CD14-positive monocyte (primary cell): ENCODE measurements around the gene SOWAHB. TPM values are rescaled to one million over a fixed set of nuclear protein-coding genes. Genes with fewer than 3 reads are reported as not detected.

Source experiments
- DNase-seq, 3 donors: peaks; one replicate each; pipeline ENCODE4 v3.0.0-alpha.2; 2011 to 2022
- H2AFZ ChIP-seq: 2 replicates; pipeline ENCODE4 v1.6.0; 2012; ENCODE audit warnings: mild to moderate bottlenecking, low read depth, low read length, inconsistent platforms; ENCODE audit not compliant: insufficient read depth, poor library complexity, severe bottlenecking
- H3K27ac ChIP-seq, 2 donors: 1 replicate in 1 of 2; 2 replicates in 1 of 2; pipeline ENCODE4 v1.5.1; 2012 to 2013; ENCODE audit warnings: low read length in 2 of 2, control low read depth in 1 of 2, inconsistent platforms in 1 of 2, low read depth in 1 of 2, mild to moderate bottlenecking in 1 of 2
- H3K27me3 ChIP-seq, 2 donors: one replicate each; pipeline versions ENCODE4 v1.6.0 to v1.6.1; 2011 to 2013; ENCODE audit warnings: low read length in 2 of 2; ENCODE audit not compliant: control insufficient read depth in 2 of 2, insufficient read depth in 2 of 2
- H3K36me3 ChIP-seq, 2 donors: replicated peaks in 1 of 2; 1 replicate in 1 of 2; 2 replicates in 1 of 2; pipeline versions ENCODE4 v1.5.1 to v1.6.1; 2012 to 2013; ENCODE audit warnings: low read length in 2 of 2, control low read depth in 1 of 2, inconsistent platforms in 1 of 2, mild to moderate bottlenecking in 1 of 2; ENCODE audit not compliant: insufficient read depth in 2 of 2, control insufficient read depth in 1 of 2
- H3K4me1 ChIP-seq, 2 donors: 1 replicate in 1 of 2; 2 replicates in 1 of 2; pipeline versions ENCODE4 v1.5.1 to v1.6.1; 2012 to 2013; ENCODE audit warnings: low read length in 2 of 2, control low read depth in 1 of 2, inconsistent platforms in 1 of 2, mild to moderate bottlenecking in 1 of 2, moderate library complexity in 1 of 2; ENCODE audit not compliant: insufficient read depth in 2 of 2, control insufficient read depth in 1 of 2
- H3K4me2 ChIP-seq: replicated peaks from 2 replicates; pipeline ENCODE3; 2012; ENCODE audit warnings: low read length, moderate library complexity, mild to moderate bottlenecking; ENCODE audit not compliant: poor library complexity, severe bottlenecking; ENCODE audit errors: extremely low read depth
- H3K4me3 ChIP-seq, 3 experiments: fragments of 200-600 bp in 1 of 3; sonication (generic) in 1 of 3; replicated peaks in 1 of 3; 1 replicate in 2 of 3; 2 replicates in 1 of 3; pipeline ENCODE4 v1.5.1; 2011 to 2013; ENCODE audit warnings: low read length in 3 of 3, mild to moderate bottlenecking in 3 of 3, control low read depth in 2 of 3, low read depth in 2 of 3, inconsistent platforms in 1 of 3, moderate library complexity in 1 of 3
- H3K79me2 ChIP-seq: 2 replicates; pipeline ENCODE4 v1.6.0; 2012; ENCODE audit warnings: mild to moderate bottlenecking, control low read depth, inconsistent platforms, low read length, moderate library complexity; ENCODE audit not compliant: insufficient read depth
- H3K9ac ChIP-seq: 2 replicates; pipeline ENCODE4 v1.6.0; 2017; ENCODE audit warnings: low read length, mild to moderate bottlenecking; ENCODE audit not compliant: insufficient read depth, poor library complexity, severe bottlenecking
- H3K9me3 ChIP-seq, 2 donors: replicated peaks in 1 of 2; 1 replicate in 1 of 2; 2 replicates in 1 of 2; pipeline versions ENCODE4 v1.5.1 to v1.6.1; 2012 to 2013; ENCODE audit warnings: low read length in 2 of 2, control low read depth in 1 of 2; ENCODE audit not compliant: control insufficient read depth in 1 of 2, insufficient read depth in 1 of 2
- H4K20me1 ChIP-seq: 2 replicates; pipeline ENCODE4 v1.6.0; 2012; ENCODE audit warnings: mild to moderate bottlenecking, low read length, control low read depth, moderate library complexity; ENCODE audit not compliant: insufficient read depth
- H3K27ac Mint-ChIP-seq, 7 donors: one replicate each; pipeline ENCODE4 v1.8.0; 2020; ENCODE audit warnings: mild to moderate bottlenecking in 7 of 7, mixed read lengths in 7 of 7, moderate library complexity in 6 of 7, inconsistent platforms in 2 of 7
- H3K27me3 Mint-ChIP-seq, 3 donors: one replicate each; pipeline ENCODE4 v1.8.0; 2021 to 2022; ENCODE audit warnings: low read depth in 3 of 3, mild to moderate bottlenecking in 3 of 3, mixed read lengths in 3 of 3, moderate library complexity in 3 of 3, inconsistent platforms in 1 of 3
- H3K36me3 Mint-ChIP-seq, 2 donors: one replicate each; pipeline ENCODE4 v1.8.0; 2020; ENCODE audit warnings: mixed read lengths in 2 of 2, inconsistent platforms in 1 of 2, mild to moderate bottlenecking in 1 of 2
- H3K4me1 Mint-ChIP-seq: one replicate; pipeline ENCODE4 v1.8.0; 2020; ENCODE audit warnings: mild to moderate bottlenecking, mixed read lengths
- H3K4me3 Mint-ChIP-seq, 2 donors: one replicate each; pipeline ENCODE4 v1.8.0; 2020; ENCODE audit warnings: mild to moderate bottlenecking in 2 of 2, mixed read lengths in 2 of 2, moderate library complexity in 1 of 2
- H3K9me3 Mint-ChIP-seq, 7 donors: one replicate each; pipeline ENCODE4 v1.8.0; 2020 to 2022; ENCODE audit warnings: mixed read lengths in 7 of 7, mild to moderate bottlenecking in 6 of 7, moderate library complexity in 6 of 7, inconsistent platforms in 2 of 7
- WGBS: methylation state at CpG from one replicate; pipeline ENCODE4 v1.1.5; 2013; ENCODE audit warnings: missing lambda C conversion rate; ENCODE audit not compliant: insufficient coverage; 5-methylcytosine and 5-hydroxymethylcytosine counted together
- intact Hi-C, 2 donors: fragments of 100-400 bp; cut with micrococcal nuclease; formaldehyde crosslinking; loops; one replicate each; pipeline versions ENCODE4 v1.15.0 to v1.15.1; 2023
- polyA minus RNA-seq: library from RNA; depleted of rRNA, polyadenylated mRNA; stranded (reverse); fragments of >200 nt; gene quantifications from 2 replicates; pipeline ENCODE4 v1.2.3, GENCODE V29; 2012
- polyA plus RNA-seq, 3 donors: library from polyadenylated mRNA; depleted of rRNA in 1 of 3; unstranded in 2 of 3; stranded (reverse) in 1 of 3; fragments of 300-500 nt in 2 of 3; fragments of >200 nt in 1 of 3; fragmentation: Illumina TruSeq in 2 of 3; gene quantifications; 1 replicate in 2 of 3; 2 replicates in 1 of 3; pipeline ENCODE4 v1.2.3, GENCODE V29; 2012 to 2021
- total RNA-seq, 12 experiments: library from RNA in 1 of 12; stranded (reverse) in 1 of 12; fragments of 120-200 nt in 1 of 12; gene quantifications; one replicate each; pipeline ENCODE4 v1.2.4 and lab custom pipeline; 2013 to 2026; ENCODE audit warnings: mixed read lengths in 6 of 12, inconsistent platforms in 1 of 12
- TF ChIP-seq, protein P1 (sequence below): fragments of 200-600 bp; IDR thresholded peaks from one replicate; pipeline ENCODE4 v1.8.0; 2022; ENCODE audit warnings: antibody characterized with exemption, mild to moderate bottlenecking

Gene SOWAHB, protein sequence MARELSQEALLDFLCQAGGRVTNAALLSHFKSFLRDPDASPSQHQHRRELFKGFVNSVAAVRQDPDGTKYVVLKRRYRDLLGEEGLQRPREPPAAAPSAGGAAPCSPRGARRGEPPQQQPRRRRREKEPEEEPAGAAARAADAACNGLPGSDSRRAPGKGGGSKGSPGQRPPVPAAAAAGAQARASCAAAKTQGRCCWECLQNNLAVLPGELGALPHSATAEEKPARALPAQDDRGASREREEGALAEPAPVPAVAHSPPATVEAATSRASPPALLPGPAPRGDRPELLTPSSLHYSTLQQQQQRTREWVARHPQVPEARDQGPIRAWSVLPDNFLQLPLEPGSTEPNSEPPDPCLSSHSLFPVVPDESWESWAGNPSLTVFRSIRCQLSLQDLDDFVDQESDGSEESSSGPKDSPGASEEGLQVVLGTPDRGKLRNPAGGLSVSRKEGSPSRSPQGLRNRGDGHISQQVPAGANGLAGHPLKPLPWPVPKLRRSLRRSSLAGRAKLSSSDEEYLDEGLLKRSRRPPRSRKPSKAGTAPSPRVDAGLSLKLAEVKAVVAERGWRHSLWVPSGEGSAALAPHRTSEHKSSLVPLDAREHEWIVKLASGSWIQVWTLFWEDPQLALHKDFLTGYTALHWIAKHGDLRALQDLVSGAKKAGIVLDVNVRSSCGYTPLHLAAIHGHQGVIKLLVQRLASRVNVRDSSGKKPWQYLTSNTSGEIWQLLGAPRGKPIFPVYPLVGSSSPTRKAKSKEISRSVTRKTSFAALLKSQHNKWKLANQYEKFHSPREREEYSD
- not detected for total RNA-seq (2013)
- polyA plus RNA-seq (not detected), polyA minus RNA-seq (under 0.01 TPM in 1 of 2 replicates, not detected in the other), total RNA-seq (lab: John Stamatoyannopoulos, UW) (0 to 0.92 (median 0) reads per million in 11 experiments)

DNA sequence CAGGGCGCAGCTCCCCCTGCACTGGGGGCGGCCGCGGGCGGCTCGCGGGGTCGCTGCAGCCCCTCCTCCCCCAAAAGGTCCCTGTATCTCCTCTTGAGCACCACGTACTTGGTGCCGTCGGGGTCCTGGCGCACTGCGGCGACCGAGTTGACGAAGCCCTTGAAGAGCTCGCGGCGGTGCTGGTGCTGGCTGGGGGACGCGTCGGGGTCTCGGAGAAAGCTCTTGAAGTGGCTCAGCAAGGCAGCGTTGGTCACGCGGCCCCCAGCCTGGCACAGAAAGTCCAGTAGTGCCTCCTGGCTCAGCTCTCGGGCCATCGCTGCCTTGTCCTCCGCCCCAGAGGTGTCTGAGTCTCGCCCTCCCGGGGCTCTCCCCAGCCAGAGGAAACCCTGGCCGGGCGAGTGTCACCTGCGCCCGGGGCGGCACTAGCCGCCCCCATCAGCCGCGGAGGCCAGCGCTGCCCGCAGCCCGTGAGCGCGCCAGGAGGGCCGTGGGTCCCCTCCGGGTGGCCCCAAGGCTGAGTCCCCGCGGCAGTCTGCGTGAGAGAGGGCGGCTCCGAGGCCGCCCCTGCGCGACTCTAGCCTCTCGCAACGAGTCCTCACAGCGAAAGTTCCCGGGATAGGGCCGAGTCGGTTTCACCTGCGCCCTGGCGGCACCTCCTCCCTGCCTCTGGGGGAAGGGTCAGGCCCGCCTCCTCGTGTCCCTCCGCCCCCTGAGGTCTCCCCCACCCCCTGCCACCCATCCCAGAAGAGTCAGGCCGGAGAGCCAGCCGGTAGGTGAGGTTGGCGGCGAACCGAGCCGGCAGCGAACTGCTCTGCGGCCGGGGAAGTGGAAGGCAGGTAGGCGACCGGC is at the start of gene SOWAHB:
TSS of gene SOWAHB (minus strand) at position 609 of the 849 bp plus-strand sequence. CDS start at position 314, 295 bp downstream.
- TF ChIP-seq, protein P1, sequence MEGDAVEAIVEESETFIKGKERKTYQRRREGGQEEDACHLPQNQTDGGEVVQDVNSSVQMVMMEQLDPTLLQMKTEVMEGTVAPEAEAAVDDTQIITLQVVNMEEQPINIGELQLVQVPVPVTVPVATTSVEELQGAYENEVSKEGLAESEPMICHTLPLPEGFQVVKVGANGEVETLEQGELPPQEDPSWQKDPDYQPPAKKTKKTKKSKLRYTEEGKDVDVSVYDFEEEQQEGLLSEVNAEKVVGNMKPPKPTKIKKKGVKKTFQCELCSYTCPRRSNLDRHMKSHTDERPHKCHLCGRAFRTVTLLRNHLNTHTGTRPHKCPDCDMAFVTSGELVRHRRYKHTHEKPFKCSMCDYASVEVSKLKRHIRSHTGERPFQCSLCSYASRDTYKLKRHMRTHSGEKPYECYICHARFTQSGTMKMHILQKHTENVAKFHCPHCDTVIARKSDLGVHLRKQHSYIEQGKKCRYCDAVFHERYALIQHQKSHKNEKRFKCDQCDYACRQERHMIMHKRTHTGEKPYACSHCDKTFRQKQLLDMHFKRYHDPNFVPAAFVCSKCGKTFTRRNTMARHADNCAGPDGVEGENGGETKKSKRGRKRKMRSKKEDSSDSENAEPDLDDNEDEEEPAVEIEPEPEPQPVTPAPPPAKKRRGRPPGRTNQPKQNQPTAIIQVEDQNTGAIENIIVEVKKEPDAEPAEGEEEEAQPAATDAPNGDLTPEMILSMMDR: no peak
- H4K20me1 ChIP-seq: no peaks in the 10 kb centered on the region
- H2AFZ ChIP-seq: peak within 1 kb of the TSS; percentile 53
- DNase-seq: no peak
- peak within 1 kb of the TSS; percentile 30 for H3K4me2 ChIP-seq
- H3K9me3 Mint-ChIP-seq: peaks cover 0 to 8% (median 3%) of the 10 kb centered on the region in 7 donors
- intact Hi-C loops: no loop called here
- H3K9me3 ChIP-seq: peaks cover 0 to 12% of the 10 kb centered on the region in 2 donors
- H3K4me1 ChIP-seq: peaks cover 0 to 6% of the 10 kb centered on the region in 2 donors
- peaks cover 53 to 71% of the 10 kb centered on the region in 2 donors for H3K27me3 ChIP-seq
- H3K9ac ChIP-seq: no peak within 1 kb of the TSS
- H3K36me3 Mint-ChIP-seq: no peaks in the 10 kb centered on the region
- no peak within 1 kb of the TSS for H3K27ac ChIP-seq
- peaks cover 57 to 71% (median 62%) of the 10 kb centered on the region in 3 donors for H3K27me3 Mint-ChIP-seq
- H3K36me3 ChIP-seq: no peaks in the 10 kb centered on the region
- WGBS: 1% methylated on average over 72 of the region's 76 CpGs
- peaks cover 7% of the 10 kb centered on the region for H3K4me1 Mint-ChIP-seq
- H3K79me2 ChIP-seq: no peaks in the 10 kb centered on the region
- no peak within 1 kb of the TSS for H3K4me3 ChIP-seq
- H3K4me3 Mint-ChIP-seq: peak within 1 kb of the TSS; percentile 8 to 37
- no peak within 1 kb of the TSS for H3K27ac Mint-ChIP-seq
